ENCODE data around the gene ENTPD2. TPM values are rescaled to one million over a fixed set of nuclear protein-coding genes. Genes with fewer than 3 reads are reported as not detected.

ENTPD2 gene
- polyA plus RNA-seq (2013, experiment 1 of 2): 0.30 TPM
- 0.70 TPM for polyA plus RNA-seq (2013, experiment 2 of 2)

GRCh38 chr9:137053944-137054931, at the start of gene ENTPD2:
ENTPD2 (minus strand) TSS chr9:137054061; CDS start chr9:137053997, 64 bp downstream.
- Histone ChIP-seq H3K36me3 (ENCODE audit: insufficient read depth, low read length) (no peaks in the 10 kb centered on the region), H3K4me3 (ENCODE audit: low read length) (peak within 1 kb of the TSS; percentile 50), H3K27me3 (ENCODE audit: insufficient read depth, low read length) (peaks cover 68% of the 10 kb centered on the region), H3K9me3 (ENCODE audit: insufficient read depth, low read depth, low read length) (no peaks in the 10 kb centered on the region), H3K9ac (ENCODE audit: low read depth, low read length) (no peak within 1 kb of the TSS; the same call in 1 of the 2 replicates), H3K4me1 (ENCODE audit: insufficient read depth, low read length) (no peaks in the 10 kb centered on the region), H3K27ac (ENCODE audit: low read depth, low read length) (no peak within 1 kb of the TSS)
- 15% methylated on average over 90 of the region's 90 CpGs for WGBS

GRCh38 chr9:137103206-137103999, 49.5 kb upstream of the ENTPD2 start:
- no peak overlapping the region for H3K4me3 ChIP-seq (ENCODE audit: low read length)
- no peak overlapping the region for H3K9ac ChIP-seq (ENCODE audit: low read depth, low read length)
- 93% methylated on average over 37 of the region's 37 CpGs for WGBS
- no peaks in the 10 kb centered on the region for H3K27me3 ChIP-seq (ENCODE audit: insufficient read depth, low read length)
- H3K27ac ChIP-seq (ENCODE audit: low read depth, low read length): no peak overlapping the region
- H3K36me3 ChIP-seq (ENCODE audit: insufficient read depth, low read length): peaks cover 86% of the 10 kb centered on the region
- no peaks in the 10 kb centered on the region for H3K4me1 ChIP-seq (ENCODE audit: insufficient read depth, low read length)
- 0 out of 2 replicates have a peak, but pooled peaks cover 11% of the 10 kb centered on the region for H3K9me3 ChIP-seq (ENCODE audit: insufficient read depth, low read depth, low read length)

GRCh38 chr9:137099231-137099630, 45.4 kb upstream of the ENTPD2 start:
- Histone ChIP-seq H3K4me3 (ENCODE audit: low read length) (no peak overlapping the region), H3K27me3 (ENCODE audit: insufficient read depth, low read length) (no peaks in the 10 kb centered on the region), H3K36me3 (ENCODE audit: insufficient read depth, low read length) (peaks cover 76% of the 10 kb centered on the region), H3K9ac (ENCODE audit: low read depth, low read length) (no peak overlapping the region), H3K9me3 (ENCODE audit: insufficient read depth, low read depth, low read length) (0 out of 2 replicates have a peak, but pooled peaks cover 11% of the 10 kb centered on the region), H3K4me1 (ENCODE audit: insufficient read depth, low read length) (no peaks in the 10 kb centered on the region), H3K27ac (ENCODE audit: low read depth, low read length) (no peak overlapping the region)
- 97% methylated on average over 14 of the region's 14 CpGs for WGBS

GRCh38 chr9:137097761-137098462, 44.1 kb upstream of the ENTPD2 start:
- Histone ChIP-seq H3K4me1 (ENCODE audit: insufficient read depth, low read length) (no peaks in the 10 kb centered on the region), H3K27ac (ENCODE audit: low read depth, low read length) (no peak overlapping the region), H3K36me3 (ENCODE audit: insufficient read depth, low read length) (peaks cover 65% of the 10 kb centered on the region), H3K9ac (ENCODE audit: low read depth, low read length) (no peak overlapping the region), H3K4me3 (ENCODE audit: low read length) (no peak overlapping the region), H3K9me3 (ENCODE audit: insufficient read depth, low read depth, low read length) (0 out of 2 replicates have a peak, but pooled peaks cover 11% of the 10 kb centered on the region), H3K27me3 (ENCODE audit: insufficient read depth, low read length) (no peaks in the 10 kb centered on the region)
- 94% methylated on average over 20 of the region's 20 CpGs for WGBS

GRCh38 chr9:137096785-137097546, 43.1 kb upstream of the ENTPD2 start:
- Histone ChIP-seq H3K27ac (ENCODE audit: low read depth, low read length) (no peak overlapping the region), H3K9me3 (ENCODE audit: insufficient read depth, low read depth, low read length) (0 out of 2 replicates have a peak, but pooled peaks cover 2% of the 10 kb centered on the region), H3K4me3 (ENCODE audit: low read length) (no peak overlapping the region), H3K36me3 (ENCODE audit: insufficient read depth, low read length) (peaks cover 64% of the 10 kb centered on the region), H3K4me1 (ENCODE audit: insufficient read depth, low read length) (no peaks in the 10 kb centered on the region), H3K9ac (ENCODE audit: low read depth, low read length) (no peak overlapping the region), H3K27me3 (ENCODE audit: insufficient read depth, low read length) (no peaks in the 10 kb centered on the region)
- 96% methylated on average over 31 of the region's 31 CpGs for WGBS

GRCh38 chr9:137095664-137096517, 42.0 kb upstream of the ENTPD2 start:
- Histone ChIP-seq H3K4me3 (ENCODE audit: low read length) (no peak overlapping the region), H3K27ac (ENCODE audit: low read depth, low read length) (no peak overlapping the region), H3K4me1 (ENCODE audit: insufficient read depth, low read length) (no peaks in the 10 kb centered on the region), H3K9me3 (ENCODE audit: insufficient read depth, low read depth, low read length) (no peaks in the 10 kb centered on the region), H3K9ac (ENCODE audit: low read depth, low read length) (no peak overlapping the region), H3K36me3 (ENCODE audit: insufficient read depth, low read length) (peaks cover 56% of the 10 kb centered on the region), H3K27me3 (ENCODE audit: insufficient read depth, low read length) (no peaks in the 10 kb centered on the region)
- WGBS: 88% methylated on average over 30 of the region's 30 CpGs

GRCh38 chr9:137089232-137089947, 35.5 kb upstream of the ENTPD2 start:
- no peak overlapping the region for H3K27ac ChIP-seq (ENCODE audit: low read depth, low read length)
- WGBS: 90% methylated on average over 11 of the region's 11 CpGs
- H3K27me3 ChIP-seq (ENCODE audit: insufficient read depth, low read length): peaks cover 5% of the 10 kb centered on the region
- H3K4me1 ChIP-seq (ENCODE audit: insufficient read depth, low read length): peaks cover 7% of the 10 kb centered on the region
- no peak overlapping the region for H3K4me3 ChIP-seq (ENCODE audit: low read length)
- H3K36me3 ChIP-seq (ENCODE audit: insufficient read depth, low read length): peaks cover 29% of the 10 kb centered on the region
- no peaks in the 10 kb centered on the region for H3K9me3 ChIP-seq (ENCODE audit: insufficient read depth, low read depth, low read length)
- H3K9ac ChIP-seq (ENCODE audit: low read depth, low read length): no peak overlapping the region

- no peaks in the 10 kb centered on the region for H3K9me3 ChIP-seq (ENCODE audit: insufficient read depth, low read depth, low read length)
- H3K4me3 ChIP-seq (ENCODE audit: low read length): peak overlapping the region; percentile 68; the same call in 1 of the 2 replicates
- 95% methylated on average over 5 of the region's 5 CpGs for WGBS
- H3K9ac ChIP-seq (ENCODE audit: low read depth, low read length): no peak overlapping the region
- H3K4me1 ChIP-seq (ENCODE audit: insufficient read depth, low read length): peaks cover 13% of the 10 kb centered on the region
- H3K36me3 ChIP-seq (ENCODE audit: insufficient read depth, low read length): peaks cover 26% of the 10 kb centered on the region
- H3K27ac ChIP-seq (ENCODE audit: low read depth, low read length): no peak overlapping the region
- H3K27me3 ChIP-seq (ENCODE audit: insufficient read depth, low read length): peaks cover 5% of the 10 kb centered on the region
These were observed 34.3 kb upstream of the ENTPD2 start for GRCh38 chr9:137088121-137088520.

GRCh38 chr9:137087409-137087925, 33.6 kb upstream of the ENTPD2 start:
- WGBS: 7% methylated on average over 22 of the region's 22 CpGs
- H3K4me3 ChIP-seq (ENCODE audit: low read length): peak overlapping the region; percentile 68
- peaks cover 13% of the 10 kb centered on the region for H3K4me1 ChIP-seq (ENCODE audit: insufficient read depth, low read length)
- H3K9ac ChIP-seq (ENCODE audit: low read depth, low read length): peak overlapping the region; percentile 58
- peak overlapping the region; percentile 59; the same call in 1 of the 2 replicates for H3K27ac ChIP-seq (ENCODE audit: low read depth, low read length)
- H3K36me3 ChIP-seq (ENCODE audit: insufficient read depth, low read length): peaks cover 22% of the 10 kb centered on the region
- peaks cover 5% of the 10 kb centered on the region for H3K27me3 ChIP-seq (ENCODE audit: insufficient read depth, low read length)
- H3K9me3 ChIP-seq (ENCODE audit: insufficient read depth, low read depth, low read length): no peaks in the 10 kb centered on the region
